Measurements from ENCODE around the gene NR6A1. TPM values are rescaled to one million over a fixed set of nuclear protein-coding genes. Genes with fewer than 3 reads are reported as not detected.

Gene NR6A1
- total and polyA plus RNA-seq, 2 of the 8 experiments (the other 6 are each of a cell fraction or from before 2014, with no cell fraction given): 93.2 to 237 TPM

DNA sequence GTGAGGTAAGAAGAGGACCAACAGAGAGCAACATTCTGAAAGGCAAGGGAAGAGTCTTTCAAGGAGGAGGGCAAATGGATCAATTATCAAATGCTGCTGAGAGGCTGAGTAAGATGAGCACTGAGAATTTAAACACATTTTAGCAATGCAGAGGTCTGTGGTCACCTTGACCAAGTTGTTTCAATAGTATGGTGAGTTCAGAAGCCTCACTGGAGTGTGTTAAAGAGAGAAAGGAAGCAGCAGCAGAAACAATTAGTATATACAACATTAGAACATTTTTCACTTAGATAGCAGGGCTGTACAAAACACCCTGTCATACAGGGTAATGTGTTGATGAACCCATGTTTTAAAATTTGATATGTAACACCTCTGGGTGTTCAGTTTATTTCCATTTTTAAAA is 131.5 kb downstream of the NR6A1 start:
- no peak overlapping the region for H2BK15ac ChIP-seq (ENCODE audit: low read length)
- no peak overlapping the region for H2BK20ac ChIP-seq (ENCODE audit: low read length)
- H4K8ac ChIP-seq (ENCODE audit: extremely low read depth, insufficient read depth, low read length): no peak overlapping the region
- FAIRE-seq: no peak
- no peaks in the 10 kb centered on the region for H3K9me3 ChIP-seq (ENCODE audit: insufficient read depth in 2 of 2, low read depth in 1 of 2, low read length in 1 of 2)
- H2BK12ac ChIP-seq (ENCODE audit: low read depth, low read length): no peak overlapping the region
- H3K23ac ChIP-seq (ENCODE audit: insufficient read length): no peak overlapping the region
- no peak overlapping the region for H4K91ac ChIP-seq (replicated peaks; ENCODE audit: insufficient read length, low read length)
- peaks cover 0 to 60% of the 10 kb centered on the region in 2 experiments; a peak in 2 of 4 replicates for H3K79me2 ChIP-seq (ENCODE audit: control insufficient read depth in 1 of 2, insufficient read depth in 2 of 2, low read length in 2 of 2)
- H3K36me3 ChIP-seq (ENCODE audit: control insufficient read depth in 2 of 4, insufficient read depth in 4 of 4, low read length in 3 of 4): no peaks in the 10 kb centered on the region
- no peak overlapping the region for H3K4ac ChIP-seq (replicated peaks; ENCODE audit: insufficient read length, low read depth, low read length)
- no peak for TF ChIP-seq JUND (IDR thresholded peaks at IDR 0.05; ENCODE audit: low read length)
- no peak for TF ChIP-seq TAF7 (optimal IDR thresholded peaks at IDR 0.05; ENCODE audit: borderline replicate concordance, low read depth, low read length)
- TF ChIP-seq CHD2 (IDR thresholded peaks at IDR 0.05; ENCODE audit: low read length): no peak
- TF ChIP-seq SIRT6 (IDR thresholded peaks at IDR 0.05; ENCODE audit: low read length): no peak
- TF ChIP-seq SP1 (IDR thresholded peaks at IDR 0.05; ENCODE audit: low read depth, low read length): no peak
- TF ChIP-seq RBBP5 (IDR thresholded peaks at IDR 0.05; ENCODE audit: borderline replicate concordance, low read depth, low read length): no peak
- TF ChIP-seq, protein P1, sequence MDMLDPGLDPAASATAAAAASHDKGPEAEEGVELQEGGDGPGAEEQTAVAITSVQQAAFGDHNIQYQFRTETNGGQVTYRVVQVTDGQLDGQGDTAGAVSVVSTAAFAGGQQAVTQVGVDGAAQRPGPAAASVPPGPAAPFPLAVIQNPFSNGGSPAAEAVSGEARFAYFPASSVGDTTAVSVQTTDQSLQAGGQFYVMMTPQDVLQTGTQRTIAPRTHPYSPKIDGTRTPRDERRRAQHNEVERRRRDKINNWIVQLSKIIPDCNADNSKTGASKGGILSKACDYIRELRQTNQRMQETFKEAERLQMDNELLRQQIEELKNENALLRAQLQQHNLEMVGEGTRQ (IDR thresholded peaks at IDR 0.05; ENCODE audit: low read length): no peak
- no peak for TF ChIP-seq ASH2L (IDR thresholded peaks at IDR 0.05; ENCODE audit: low read length)
- no peak for TF ChIP-seq CREB1 (IDR thresholded peaks at IDR 0.05)
- TF ChIP-seq RFX5 (IDR thresholded peaks at IDR 0.05; ENCODE audit: borderline replicate concordance, low read depth, low read length): no peak
- TF ChIP-seq BCL11A (IDR thresholded peaks at IDR 0.05; ENCODE audit: low read depth in 2 of 2, low read length in 2 of 2): no peak
- no peak for TF ChIP-seq HDAC2 (IDR thresholded peaks at IDR 0.05; ENCODE audit: borderline replicate concordance in 1 of 2, low read depth in 2 of 2, low read length in 2 of 2)
- no peak for TF ChIP-seq SUZ12 (IDR thresholded peaks at IDR 0.05; ENCODE audit: low read length)
- H2AK5ac ChIP-seq (ENCODE audit: low read depth, low read length): no peak overlapping the region
- ChIA-PET CTCF (ENCODE audit: partially characterized antibody) (interaction anchor here (0.8 to 7.8 kb wide), 5 partner anchors 13 to 88 kb away, joined by 3 to 46 read pairs (median 4); no protein-coding TSS in a partner anchor), POLR2A (ENCODE audit: partially characterized antibody) (interaction anchor here (0.8 to 1.0 kb wide), 2 partner anchors 14 to 22 kb away, joined by 3 to 4 read pairs; no protein-coding TSS in a partner anchor)
- no peak overlapping the region for H4K5ac ChIP-seq (ENCODE audit: insufficient read length, low read depth, low read length)
- H3K9ac ChIP-seq (replicated peaks in 1 of 4; ENCODE audit: extremely low read depth in 1 of 4, low read depth in 3 of 4, low read length in 3 of 4): no peak overlapping the region
- no peak overlapping the region for H3K18ac ChIP-seq (ENCODE audit: extremely low read depth, low read length)
- H3K27ac ChIP-seq (ENCODE audit: low read depth, low read length): no peak overlapping the region
- H2BK120ac ChIP-seq (replicated peaks; ENCODE audit: low read depth, low read length): no peak overlapping the region
- H3K4me2 ChIP-seq (ENCODE audit: insufficient read depth in 1 of 2, low read depth in 2 of 2, low read length in 2 of 2): no peak overlapping the region
- no peaks in the 10 kb centered on the region for H3K27me3 ChIP-seq (replicated peaks in 1 of 4; ENCODE audit: control insufficient read depth in 3 of 4, extremely low read depth in 1 of 4, insufficient read depth in 3 of 4, low read length in 3 of 4)
- no peak overlapping the region for H3K4me3 ChIP-seq (ENCODE audit: extremely low read depth in 1 of 4, insufficient read depth in 2 of 4, low read depth in 3 of 4, low read length in 4 of 4)
- no peak for DNase-seq (ENCODE audit: low read depth in 1 of 2, low spot score in 2 of 2)
- peaks cover 2% of the 10 kb centered on the region; the same call in 1 of the 2 replicates for H3K79me1 ChIP-seq (ENCODE audit: low read depth, low read length)
- H3K23me2 ChIP-seq (ENCODE audit: low read depth, low read length): no peaks in the 10 kb centered on the region
- H2AFZ ChIP-seq (ENCODE audit: low read length): no peak overlapping the region
- no peak overlapping the region for H2BK5ac ChIP-seq (ENCODE audit: low read depth, low read length)
- H3K56ac ChIP-seq (replicated peaks; ENCODE audit: insufficient read length, low read depth, low read length): no peak overlapping the region
- H3K14ac ChIP-seq (ENCODE audit: insufficient read length): no peak overlapping the region
- peaks cover 0 to 3% of the 10 kb centered on the region in 2 experiments for H4K20me1 ChIP-seq (replicated peaks in 1 of 2; ENCODE audit: control insufficient read depth in 1 of 2, insufficient read depth in 2 of 2, low read length in 2 of 2)
- peaks cover 0 to 3% (median 0%) of the 10 kb centered on the region in 4 experiments; a peak in 2 of 7 replicates for H3K4me1 ChIP-seq (replicated peaks in 1 of 4; ENCODE audit: control insufficient read depth in 3 of 4, insufficient read depth in 4 of 4, low read length in 3 of 4)

Data from H1 (cell line).